DMS153 treated with DMSO at 0.1 percent for 48 hours (cell line): ENCODE data around the gene CRLF1.
"Not testable (repeated sequence)": the region's sequence is repeated elsewhere in the genome, so short reads cannot be mapped to it uniquely, and the experiment has no call there.

Experiments used
- DNase-seq: peaks from one replicate; lab custom pipeline; 2025; ENCODE audit not compliant: unreplicated experiment; lab: John Stamatoyannopoulos, UW

The CRLF1 gene

DNA sequence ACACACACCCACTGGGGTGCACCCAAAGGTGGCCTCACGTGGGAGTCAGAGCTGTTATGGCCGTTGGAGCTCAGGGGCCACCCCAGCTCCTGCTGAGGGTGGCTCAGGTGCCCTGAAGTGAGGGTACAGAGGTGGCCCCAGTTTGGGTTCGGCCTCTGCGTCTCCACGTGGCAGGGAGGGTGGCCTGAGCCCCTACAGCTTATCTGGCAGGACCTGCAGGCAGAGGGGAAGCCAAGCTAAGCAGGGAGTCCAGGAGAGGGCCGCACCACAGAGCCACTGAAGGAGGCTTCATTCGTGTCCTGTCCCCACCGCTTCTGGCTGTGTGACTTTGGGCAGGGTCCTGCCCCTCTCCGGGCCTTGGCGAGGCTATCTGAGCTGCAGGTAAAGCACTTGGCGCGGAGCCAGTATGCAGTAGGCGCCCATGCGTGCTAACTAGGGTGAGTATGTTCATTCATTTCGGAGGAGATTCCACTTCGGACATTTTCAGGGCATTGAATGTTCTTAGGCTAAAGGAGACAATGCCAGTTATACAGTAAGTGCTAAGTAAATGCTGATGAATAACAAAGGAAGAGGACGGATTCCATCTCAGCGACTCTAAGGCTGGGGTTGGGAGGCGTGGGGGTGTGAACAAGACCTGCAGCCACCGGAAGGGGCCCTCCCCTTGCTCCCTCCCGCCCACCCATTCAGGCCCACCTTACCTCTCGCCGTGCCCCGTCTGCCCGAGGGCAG lies 13.1 kb downstream of the CRLF1 start:
- DNase-seq = no peak

DNA sequence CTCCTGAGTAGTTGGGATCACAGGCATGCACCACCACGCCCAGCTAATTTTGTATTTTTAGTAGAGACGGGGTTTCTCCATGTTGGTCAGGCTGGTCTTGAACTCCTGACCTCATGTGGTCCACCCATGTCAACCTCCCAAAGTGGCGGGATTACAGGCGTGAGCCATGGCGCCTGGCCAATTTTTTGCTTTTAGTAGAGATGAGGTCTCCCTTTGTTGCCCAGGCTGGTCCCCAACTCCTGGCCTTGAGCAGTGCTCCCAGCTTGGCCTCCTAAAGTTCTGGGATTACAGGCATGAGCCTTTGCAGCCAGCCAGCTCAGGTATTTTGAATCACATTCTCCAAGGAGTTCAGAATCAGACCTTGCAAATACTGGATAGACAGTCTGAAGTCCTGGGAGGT lies 13.9 kb downstream of the CRLF1 start:
- not testable (repeated sequence) for DNase-seq

DNA sequence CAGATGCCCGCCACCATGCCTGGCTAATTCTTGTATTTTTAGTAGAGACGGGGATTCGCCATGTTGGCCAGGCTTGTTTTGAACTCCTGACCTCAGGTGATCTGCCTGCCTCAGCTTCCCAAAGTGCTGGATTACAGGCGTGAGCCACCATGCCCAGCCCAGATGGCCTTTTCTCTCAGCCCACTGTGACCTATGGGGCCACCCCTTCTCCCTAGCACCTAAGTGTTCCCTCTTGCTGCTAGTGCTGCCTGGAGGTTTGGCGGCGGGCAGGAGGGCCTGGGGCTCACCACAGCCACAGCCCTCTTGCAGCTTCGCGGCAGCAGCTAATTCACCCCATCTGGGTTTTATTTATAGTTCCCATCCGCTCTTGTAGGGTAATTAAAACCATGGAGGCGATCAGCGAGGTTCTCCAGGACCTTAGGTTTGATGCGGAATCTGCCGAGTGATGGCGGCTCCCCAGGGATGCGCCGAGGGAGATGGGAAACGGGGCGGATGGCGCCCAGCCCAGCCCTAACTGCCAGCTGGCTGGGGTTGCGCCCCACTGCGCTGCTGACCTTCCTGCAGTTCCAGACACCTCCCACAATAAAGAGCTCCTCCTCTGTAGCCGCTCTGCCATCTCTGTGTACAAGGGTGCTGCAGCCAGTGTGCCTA lies 14.7 kb downstream of the CRLF1 start:
- DNase-seq = no peak

DNA sequence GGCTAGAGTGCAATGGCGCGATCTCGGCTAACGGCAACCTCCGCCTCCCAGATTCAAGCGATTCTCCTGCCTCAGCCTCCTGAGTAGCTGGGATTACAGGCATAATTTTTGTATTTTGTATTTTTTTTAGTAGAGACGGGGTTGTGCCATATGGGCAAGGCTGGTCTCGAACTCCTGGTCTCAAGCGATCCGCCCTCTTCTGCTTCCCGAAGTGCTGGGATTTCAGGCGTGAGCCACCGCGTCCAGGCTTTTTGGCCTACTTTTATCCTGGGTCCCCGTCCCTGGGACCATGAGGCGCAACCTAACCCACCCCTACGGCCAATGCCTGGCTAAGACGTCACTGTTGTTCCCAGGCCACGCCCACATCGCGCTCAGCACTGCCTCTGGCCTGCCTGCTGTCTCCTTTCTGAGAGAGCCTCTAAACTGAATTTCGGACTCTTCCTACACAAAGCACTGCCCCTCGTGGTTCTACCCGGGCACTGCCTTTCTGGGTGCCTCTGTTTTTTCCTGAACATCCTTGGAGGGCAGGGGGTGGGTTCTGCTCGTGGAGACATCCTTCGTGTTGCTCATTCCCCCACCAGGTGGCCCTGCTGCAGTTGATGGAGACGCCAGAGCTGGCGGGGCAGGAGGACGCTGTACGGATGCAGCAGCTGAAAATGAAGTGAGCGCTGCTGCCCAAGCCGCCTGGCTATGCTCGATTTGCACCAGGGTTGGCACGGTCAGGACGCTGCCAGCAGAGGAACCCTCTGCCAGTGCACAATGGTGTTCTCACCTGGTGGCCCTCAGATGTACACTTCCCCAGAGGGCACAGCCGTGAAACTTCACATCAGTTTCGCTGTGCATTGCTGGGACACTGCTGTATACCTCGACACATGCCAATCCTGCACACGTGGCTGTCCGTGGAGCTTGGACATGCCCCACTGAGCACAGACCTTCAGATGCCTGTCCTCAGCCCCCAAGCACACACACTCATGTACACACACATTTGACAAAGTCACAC lies 16.0 kb downstream of the CRLF1 start:
- DNase-seq = peak; percentile 97

DNA sequence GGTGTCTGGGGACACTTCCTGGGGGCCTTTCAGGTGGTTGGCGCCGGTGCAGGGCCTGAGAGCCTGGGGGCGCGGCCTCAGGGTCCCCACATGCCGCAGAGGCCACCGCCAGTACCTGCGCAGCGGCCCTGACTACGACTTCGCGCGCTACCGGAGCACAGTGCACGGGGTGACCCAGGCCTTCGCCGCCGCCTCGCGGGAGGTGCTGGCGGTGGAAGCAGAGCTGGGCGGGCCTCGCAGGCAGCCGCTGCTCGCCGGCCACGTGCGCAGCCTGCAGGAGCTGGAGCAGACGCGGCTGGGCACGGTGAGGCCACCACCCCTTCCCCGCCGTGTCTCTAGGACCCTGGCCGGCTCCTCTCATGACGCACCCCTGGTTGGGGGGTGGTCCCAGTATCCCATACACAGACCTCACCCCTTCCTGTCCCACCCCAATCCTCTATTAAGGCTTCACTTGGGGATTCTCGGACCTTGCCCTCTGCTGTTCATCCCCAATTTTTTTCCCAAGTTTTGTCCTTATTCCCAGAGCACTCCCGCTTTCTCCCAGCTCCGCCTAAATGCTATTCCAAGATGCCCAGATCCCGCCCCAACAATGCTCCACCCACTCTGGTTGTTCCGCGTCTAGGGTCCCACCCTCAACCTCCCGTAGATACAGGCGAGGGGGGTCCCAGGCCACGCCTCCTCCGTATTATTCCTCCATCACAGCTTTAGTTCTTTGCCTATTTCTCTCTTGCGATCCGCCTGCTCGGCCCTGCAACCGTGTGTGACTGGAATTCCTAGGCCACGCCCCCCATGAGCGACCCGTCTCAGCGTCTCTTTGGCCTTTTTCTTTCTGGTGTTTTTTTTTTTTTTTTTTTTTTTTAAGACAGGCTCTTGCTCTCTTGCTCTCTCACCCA lies 17.0 kb downstream of the CRLF1 start:
- DNase-seq = peak; percentile 56

DNA sequence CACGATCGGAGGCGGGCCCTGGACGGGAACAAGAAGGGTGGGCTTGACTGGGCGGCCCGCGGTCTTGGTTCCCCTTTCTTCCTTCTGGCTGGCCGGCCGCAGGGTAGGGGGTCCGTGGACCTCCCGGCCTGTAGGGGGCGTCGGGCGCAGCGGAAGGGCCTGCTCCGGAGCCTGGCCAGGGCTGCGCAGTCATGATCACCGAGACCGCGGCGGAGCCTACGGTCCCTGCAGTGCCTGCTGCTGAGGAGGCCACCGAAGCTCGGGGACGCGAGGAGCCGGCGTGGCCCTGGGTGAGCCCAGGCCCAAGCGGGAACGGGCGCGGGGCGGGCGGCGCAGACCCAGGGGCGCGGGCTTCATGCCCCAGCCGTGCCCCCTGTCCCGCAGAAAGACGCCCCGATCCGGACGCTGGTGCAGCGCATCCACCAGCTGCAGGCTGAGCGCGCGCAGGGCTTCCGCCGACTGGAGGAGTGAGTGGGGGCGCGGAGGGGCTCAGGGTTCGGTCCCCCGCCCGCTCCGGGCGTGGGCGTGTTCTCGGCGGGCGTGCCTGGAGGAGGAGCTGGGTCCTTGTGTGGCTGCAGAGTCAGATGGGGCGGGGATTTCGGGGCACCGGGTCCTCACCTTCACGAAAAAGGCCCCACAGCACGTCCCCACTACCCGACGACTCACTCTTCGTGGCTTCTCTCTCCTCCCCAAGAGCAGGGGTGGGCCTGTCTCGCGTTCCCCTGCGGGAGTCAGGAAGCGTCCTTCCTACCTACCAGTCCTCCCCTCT lies 17.8 kb downstream of the CRLF1 start, which contains the start of gene REX1BD:
Gene REX1BD (plus strand): TSS at position 188 of the 769 bp plus-strand sequence. CDS start 4 bp downstream, at position 192.
- peak; percentile 26 for DNase-seq

DNA sequence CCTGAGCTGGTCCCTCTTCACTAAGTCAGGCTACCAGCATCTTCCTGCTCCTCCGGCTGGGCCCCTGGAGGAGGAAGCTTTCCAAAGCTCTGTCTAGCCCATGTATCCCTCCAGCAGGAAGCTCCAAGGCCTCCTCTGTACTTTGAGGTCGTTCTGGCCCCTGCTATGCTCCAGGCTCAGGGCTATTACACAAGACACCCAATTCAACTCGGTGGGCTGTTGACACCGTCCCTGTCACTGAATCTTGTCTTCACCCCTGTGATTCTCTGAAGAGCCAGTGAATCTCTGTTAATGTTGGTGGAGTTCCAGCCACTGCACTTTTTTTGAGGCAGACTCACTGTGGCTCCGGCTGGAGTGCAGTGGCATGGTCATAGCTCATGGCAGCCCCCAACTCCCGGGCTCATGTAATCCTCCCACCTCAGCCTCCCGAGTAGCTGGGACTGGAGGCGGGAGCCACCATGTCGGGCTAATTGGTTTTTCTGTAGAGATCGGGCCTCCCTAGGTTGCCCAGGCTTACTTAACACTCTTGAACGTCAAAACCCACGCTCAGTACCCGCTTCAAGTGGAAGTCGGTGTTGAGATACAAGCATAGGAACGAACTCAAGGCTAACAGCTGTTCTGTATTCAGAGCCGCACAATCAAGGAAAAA lies 18.5 kb downstream of the CRLF1 start:
- no peak for DNase-seq

DNA sequence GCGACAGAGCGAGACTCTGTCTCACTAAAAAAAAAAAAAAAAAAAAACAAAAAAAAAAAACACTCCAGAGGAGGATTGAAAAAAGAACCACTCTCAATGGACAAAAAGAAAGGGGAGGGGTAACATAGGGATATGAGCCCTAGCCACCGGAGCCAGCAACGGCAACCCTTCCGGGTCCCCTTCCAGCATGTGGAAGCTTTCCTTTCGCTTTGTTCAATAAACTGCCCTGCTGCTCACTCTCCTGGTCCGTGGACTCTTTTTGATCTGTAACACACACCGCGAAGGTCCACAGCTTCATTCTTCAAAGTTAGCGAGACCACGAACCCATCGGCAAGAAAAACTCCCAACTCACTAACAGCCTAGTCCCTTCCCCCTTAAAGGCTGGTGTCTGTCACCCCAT lies 19.0 kb downstream of the CRLF1 start:
- DNase-seq = no peak

DNA sequence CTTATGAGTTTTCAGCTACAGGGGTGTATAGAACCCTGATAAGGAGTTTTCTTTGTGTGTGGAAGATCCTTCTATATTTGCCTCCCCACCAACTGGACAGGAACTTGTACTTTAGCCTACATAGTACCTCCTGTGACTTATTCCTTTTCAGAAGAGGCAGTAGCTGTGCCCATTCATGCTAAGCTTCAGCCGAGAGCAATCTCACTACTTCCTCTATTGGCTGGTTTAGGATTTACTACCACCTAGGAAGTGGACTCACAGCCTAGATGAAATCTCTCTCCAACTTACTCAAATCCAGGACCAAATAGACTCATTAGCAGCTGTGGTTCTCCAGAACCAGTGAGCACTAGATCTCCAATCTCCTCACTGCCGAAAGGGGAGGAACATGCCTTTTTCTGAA lies 20.3 kb downstream of the CRLF1 start:
- no peak for DNase-seq

DNA sequence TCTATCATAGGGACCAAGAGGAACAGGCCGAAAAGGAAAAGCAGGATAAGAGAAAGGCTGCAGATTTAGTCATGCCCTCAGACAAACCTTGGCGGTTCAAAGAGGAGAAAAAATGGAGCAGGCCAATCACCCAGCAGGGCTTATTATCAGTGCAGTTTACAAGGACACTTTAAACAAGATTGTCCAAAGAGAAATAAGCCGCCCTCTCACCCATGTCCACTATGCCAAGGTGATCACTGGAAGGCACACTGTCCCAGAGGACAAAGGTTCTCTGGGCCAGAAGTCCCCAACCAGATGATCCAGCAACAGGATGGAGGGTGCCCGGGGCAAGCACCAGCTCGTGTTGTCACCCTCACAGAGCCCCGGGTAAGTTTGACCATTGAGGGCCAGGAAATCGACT lies 26.3 kb downstream of the CRLF1 start:
- DNase-seq = no peak

DNA sequence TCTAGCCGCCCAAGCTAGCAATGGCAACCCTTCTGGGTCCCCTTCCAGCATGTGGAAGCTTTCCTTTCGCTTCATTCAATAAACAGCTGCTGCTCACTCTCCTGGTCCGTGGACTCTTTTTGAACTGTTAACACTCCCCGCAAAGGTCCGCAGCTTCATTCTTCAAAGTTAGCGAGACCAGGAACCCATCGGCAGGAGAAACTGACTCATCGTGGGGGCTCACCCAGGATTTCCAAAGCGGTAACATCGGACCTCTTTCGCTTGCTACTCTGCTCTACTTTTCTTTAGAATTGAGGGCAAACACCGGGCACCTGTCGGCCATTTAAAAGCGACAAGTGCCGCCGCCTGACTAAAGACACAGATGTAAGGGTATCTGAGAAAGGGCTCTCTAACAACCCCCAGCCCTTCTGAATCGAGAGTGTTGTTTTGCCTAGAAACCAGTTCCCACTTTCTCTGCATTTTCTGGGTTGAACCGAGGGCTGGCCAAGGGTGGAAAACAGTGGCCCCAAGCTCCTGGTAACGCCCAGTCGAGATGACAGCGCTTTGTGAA lies 29.2 kb downstream of the CRLF1 start:
- no peak for DNase-seq

DNA sequence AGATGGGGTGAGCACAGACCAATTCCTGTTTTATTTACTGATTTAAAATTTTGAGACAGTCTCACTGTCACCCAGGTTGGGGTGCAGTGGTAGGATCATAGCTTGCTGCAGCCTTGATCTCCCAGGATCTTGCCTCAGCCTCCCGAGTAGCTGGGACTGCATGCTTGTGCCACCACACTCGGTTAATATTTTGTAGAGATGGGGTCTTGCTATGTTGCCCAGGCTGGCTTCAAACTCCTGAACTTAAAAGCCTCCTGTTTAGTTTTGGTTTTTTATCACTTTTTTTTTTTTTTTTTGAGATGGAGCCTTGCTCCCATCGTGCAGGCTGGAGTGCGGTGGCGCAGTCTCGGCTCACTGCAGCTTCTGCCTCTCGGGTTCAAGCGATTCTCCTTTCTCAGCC lies 30.2 kb downstream of the CRLF1 start:
- DNase-seq = no peak

DNA sequence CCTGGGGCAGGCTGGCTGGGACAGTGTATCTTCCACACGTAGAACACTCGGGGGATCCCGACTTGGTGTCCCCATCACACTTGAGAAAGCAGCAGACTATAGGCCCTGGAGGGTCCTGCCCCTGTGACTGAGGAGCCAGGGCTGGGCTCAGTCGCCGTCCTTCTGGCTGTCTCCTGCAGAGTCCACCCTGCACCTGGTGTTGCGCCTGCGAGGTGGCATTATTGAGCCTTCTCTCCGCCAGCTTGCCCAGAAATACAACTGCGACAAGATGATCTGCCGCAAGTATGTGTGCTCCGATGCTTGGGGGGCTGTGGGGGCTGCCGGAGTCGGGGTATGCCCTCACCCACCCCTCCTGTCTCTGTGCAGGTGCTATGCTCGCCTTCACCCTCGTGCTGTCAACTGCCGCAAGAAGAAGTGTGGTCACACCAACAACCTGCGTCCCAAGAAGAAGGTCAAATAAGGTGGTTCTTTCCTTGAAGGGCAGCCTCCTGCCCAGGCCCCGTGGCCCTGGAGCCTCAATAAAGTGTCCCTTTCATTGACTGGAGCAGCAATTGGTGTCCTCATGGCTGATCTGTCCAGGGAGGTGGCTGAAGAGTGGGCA lies 31.8 kb downstream of the CRLF1 start:
- DNase-seq = no peak

DNA sequence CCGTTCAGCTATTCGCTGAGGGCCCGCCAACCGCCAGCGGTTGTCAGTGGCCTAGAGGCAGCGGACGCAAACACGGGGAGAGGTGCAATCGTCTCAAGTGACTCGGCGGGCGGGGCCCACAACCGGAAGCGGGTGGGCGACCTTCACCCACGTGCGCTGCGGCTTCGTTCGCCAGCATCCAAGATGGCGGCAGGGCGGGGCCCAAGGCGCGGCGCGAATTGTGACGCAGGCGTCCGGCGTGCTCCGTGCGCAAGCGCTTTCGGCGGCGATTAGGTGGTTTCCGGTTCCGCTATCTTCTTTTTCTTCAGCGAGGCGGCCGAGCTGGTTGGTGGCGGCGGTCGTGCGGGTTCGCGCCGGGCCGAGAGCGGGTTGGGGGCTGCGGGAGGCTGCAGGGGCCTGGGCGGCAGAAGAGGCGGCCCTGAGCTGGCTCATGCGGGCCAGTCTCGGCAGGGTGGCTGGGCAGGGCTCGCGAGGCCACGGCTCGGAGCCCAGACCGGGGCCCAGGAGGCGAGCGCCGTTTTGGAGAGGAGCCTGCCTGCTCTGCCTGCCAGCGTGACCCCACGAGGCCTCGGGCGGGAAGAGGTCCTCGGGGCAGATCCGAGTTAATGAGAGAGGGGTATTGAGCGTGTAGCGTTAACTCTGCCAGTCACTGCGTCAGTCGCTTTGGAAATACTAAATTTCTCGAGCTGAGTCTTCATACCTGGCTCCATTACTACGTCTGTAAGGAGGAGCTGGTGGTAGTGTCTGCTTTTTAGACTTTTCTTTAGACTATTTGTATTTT lies 34.8 kb downstream of the CRLF1 start, which contains the start of gene UBA52:
Gene UBA52 (plus strand): TSS at position 294 of the 781 bp plus-strand sequence. CDS start 1,444 bp downstream, outside the sequence.
- peak; percentile 89 for DNase-seq

DNA sequence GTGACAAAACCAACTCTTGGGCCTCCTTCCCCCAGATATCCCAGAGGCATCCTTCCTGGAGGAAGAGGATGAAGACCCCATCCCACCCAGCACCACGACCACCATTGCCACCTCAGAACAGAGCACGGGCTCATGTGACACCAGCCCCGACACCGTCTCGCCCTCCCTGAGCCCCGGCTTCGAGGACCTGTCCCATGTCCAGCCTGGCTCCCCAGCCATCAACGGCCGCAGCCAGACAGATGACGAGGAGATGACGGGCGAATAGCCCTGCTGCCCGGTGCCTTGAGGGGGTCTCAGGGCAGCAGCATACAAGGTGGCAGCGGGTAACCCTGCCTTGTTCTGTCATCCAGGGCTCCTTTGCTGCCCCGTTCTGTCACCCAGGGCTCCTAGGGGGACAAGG lies 38.2 kb downstream of the CRLF1 start:
- no peak for DNase-seq

DNA sequence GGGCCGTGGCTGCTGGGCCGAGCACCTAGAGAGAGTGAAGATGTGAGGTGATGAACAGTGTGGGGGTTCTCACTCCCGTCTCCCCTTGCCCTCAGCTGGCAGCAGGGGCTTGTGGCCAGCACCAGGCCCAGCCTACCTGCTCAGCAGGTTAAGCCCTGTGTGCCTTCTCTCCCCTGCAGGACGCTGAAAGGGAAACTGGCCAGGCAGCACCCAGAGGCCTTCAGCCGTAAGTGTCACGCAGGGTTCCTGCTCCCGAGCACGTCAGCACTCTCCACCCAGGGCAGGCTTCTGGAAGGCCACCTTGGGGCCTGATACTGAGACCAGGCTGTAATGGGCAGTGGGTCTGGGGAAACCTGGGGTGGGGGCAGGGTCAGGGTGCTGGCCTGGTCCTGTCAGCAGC lies 39.6 kb downstream of the CRLF1 start:
- DNase-seq = no peak

DNA sequence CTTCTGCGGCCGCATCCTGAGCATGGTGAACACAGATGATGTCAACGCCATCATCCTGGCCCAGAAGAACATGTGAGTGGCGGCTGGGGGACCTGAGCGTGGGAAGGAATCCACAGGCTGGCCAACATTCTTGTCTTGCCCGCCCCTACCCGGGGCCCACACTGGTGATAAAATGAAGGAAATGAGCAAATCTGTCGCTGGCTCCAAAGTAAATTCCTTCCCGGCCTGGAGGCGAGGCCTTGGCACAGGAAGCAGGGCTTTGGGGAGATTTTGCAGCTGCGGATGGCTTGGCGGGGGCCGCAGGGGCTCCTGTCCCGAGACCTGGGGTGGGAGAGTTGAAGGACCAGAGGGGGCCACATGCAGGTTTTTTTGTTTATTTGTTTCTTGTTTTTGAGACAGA lies 44.5 kb downstream of the CRLF1 start:
- no peak for DNase-seq

DNA sequence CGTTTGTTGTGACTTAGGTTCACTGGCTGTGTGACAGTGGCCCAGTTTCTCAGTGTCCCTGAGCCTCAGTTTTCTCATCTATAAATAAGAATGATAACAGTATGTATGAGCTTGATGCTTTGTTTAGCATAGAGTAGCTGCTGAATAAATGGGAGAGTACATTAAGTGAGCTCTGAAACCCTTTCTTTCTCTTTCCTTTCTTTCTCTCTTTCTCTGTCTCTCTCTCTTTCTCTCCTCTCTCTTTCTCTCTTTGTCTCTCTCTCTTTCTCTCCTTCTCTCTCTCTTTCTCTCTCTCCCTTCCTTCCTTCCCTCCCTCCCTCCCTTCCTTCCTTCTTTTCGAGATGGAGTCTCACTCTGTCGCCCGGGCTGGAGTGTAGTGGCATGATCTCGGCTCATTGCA lies 46.9 kb downstream of the CRLF1 start:
- DNase-seq = no peak
